ENCODE measurements around the gene ITGBL1. TPM values are rescaled to one million over a fixed set of nuclear protein-coding genes. Genes with fewer than 3 reads are reported as not detected.

ITGBL1 gene
- total and polyA plus RNA-seq, 2 of the 8 experiments (the other 6 are each of a cell fraction or from before 2014, with no cell fraction given) = not detected

DNA sequence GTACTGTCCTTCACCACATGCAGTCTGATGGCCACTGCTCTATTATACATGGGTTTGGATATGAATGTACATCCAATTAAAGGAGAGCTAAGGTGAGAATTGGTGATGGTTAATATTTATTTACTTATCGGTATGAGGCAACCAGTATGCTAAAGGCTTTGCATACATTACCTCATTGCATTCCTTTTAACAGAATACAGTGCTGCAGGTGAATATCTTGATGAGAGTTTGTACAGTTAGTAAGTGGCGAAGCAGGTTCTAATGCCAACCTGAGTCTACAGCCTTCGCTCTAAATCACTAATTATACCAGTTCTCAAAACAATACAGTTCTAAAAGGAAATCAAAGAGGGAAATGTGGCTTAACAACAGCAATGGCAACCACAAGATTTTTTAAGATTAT, 284.1 kb downstream of the ITGBL1 start:
- H3K4me1 ChIP-seq (replicated peaks in 1 of 4; ENCODE audit: control insufficient read depth in 3 of 4, insufficient read depth in 4 of 4, low read length in 3 of 4) = no peaks in the 10 kb centered on the region
- CTCF ChIA-PET (ENCODE audit: partially characterized antibody) = interaction anchor here (0.9 kb wide), 1 partner anchor 580 kb away, joined by 3 read pairs; no protein-coding TSS in a partner anchor
- H3K23ac ChIP-seq (ENCODE audit: insufficient read length) = no peak overlapping the region
- no peaks in the 10 kb centered on the region for H3K27me3 ChIP-seq (replicated peaks in 1 of 4; ENCODE audit: control insufficient read depth in 3 of 4, extremely low read depth in 1 of 4, insufficient read depth in 3 of 4, low read length in 3 of 4)
- H4K5ac ChIP-seq (ENCODE audit: insufficient read length, low read depth, low read length) = no peak overlapping the region
- H3K14ac ChIP-seq (ENCODE audit: insufficient read length) = no peak overlapping the region
- no peak overlapping the region for H3K18ac ChIP-seq (ENCODE audit: extremely low read depth, low read length)
- POLR2A ChIA-PET (ENCODE audit: partially characterized antibody) = no interaction called here
- H3K23me2 ChIP-seq (ENCODE audit: low read depth, low read length) = no peaks in the 10 kb centered on the region
- no peak overlapping the region for H4K91ac ChIP-seq (replicated peaks; ENCODE audit: insufficient read length, low read length)
- H2AK5ac ChIP-seq (ENCODE audit: low read depth, low read length) = no peak overlapping the region
- H4K8ac ChIP-seq (ENCODE audit: extremely low read depth, insufficient read depth, low read length) = no peak overlapping the region
- no peak overlapping the region for H3K4me3 ChIP-seq (ENCODE audit: extremely low read depth in 1 of 4, insufficient read depth in 2 of 4, low read depth in 3 of 4, low read length in 4 of 4)
- no peak overlapping the region for H3K4me2 ChIP-seq (ENCODE audit: insufficient read depth in 1 of 2, low read depth in 2 of 2, low read length in 2 of 2)
- no peak overlapping the region for H3K27ac ChIP-seq (ENCODE audit: low read depth, low read length)
- no peak overlapping the region for H3K9ac ChIP-seq (replicated peaks in 1 of 4; ENCODE audit: extremely low read depth in 1 of 4, low read depth in 3 of 4, low read length in 3 of 4)
- WGBS, 2 experiments (ENCODE audit: extremely low coverage in 1 of 2, insufficient coverage in 1 of 2, insufficient read length in 1 of 2, insufficient replicate concordance in 2 of 2, low coverage in 1 of 2, low lambda C conversion rate in 2 of 2, missing lambda C conversion rate in 1 of 2) = 70% methylated on average over 3 of the region's 3 CpGs; no CpG with 5 or more reads in 1 of the 2 experiments
- H3K4ac ChIP-seq (replicated peaks; ENCODE audit: insufficient read length, low read depth, low read length) = no peak overlapping the region
- DNase-seq (ENCODE audit: low read depth in 1 of 2, low spot score in 2 of 2) (no peak), FAIRE-seq (no peak)
- TF ChIP-seq BRCA1 (IDR thresholded peaks at IDR 0.05; ENCODE audit: low read depth, low read length) (no peak), NANOG (IDR thresholded peaks at IDR 0.05; ENCODE audit: insufficient read depth, low read depth, low read length, poor library complexity, severe bottlenecking) (no peak), MAFK (IDR thresholded peaks at IDR 0.05; ENCODE audit: low read depth, low read length) (no peak), JUND (IDR thresholded peaks at IDR 0.05; ENCODE audit: low read length) (no peak), SIN3A (conservative IDR thresholded peaks at IDR 0.05 in 1 of 2, IDR thresholded peaks at IDR 0.05 in 1 of 2; ENCODE audit: low read depth in 1 of 2, low read length in 2 of 2) (no peak), GABPA (IDR thresholded peaks at IDR 0.05; ENCODE audit: borderline replicate concordance, insufficient read depth, low read length) (no peak), EP300 (IDR thresholded peaks at IDR 0.05; ENCODE audit: borderline replicate concordance in 1 of 2, low read depth in 2 of 2, low read length in 2 of 2) (no peak), EGR1 (IDR thresholded peaks at IDR 0.05; ENCODE audit: borderline replicate concordance, low read depth, low read length) (no peak)
- TF ChIP-seq, protein P1, sequence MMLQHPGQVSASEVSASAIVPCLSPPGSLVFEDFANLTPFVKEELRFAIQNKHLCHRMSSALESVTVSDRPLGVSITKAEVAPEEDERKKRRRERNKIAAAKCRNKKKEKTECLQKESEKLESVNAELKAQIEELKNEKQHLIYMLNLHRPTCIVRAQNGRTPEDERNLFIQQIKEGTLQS (IDR thresholded peaks at IDR 0.05; ENCODE audit: insufficient read depth, low read depth, low read length) = no peak
- H3K56ac ChIP-seq (replicated peaks; ENCODE audit: insufficient read length, low read depth, low read length) = no peak overlapping the region
- no peaks in the 10 kb centered on the region for H3K79me1 ChIP-seq (ENCODE audit: low read depth, low read length)
- no peak overlapping the region for H2AFZ ChIP-seq (ENCODE audit: low read length)
- H2BK12ac ChIP-seq (ENCODE audit: low read depth, low read length) = no peak overlapping the region
- H3K79me2 ChIP-seq (ENCODE audit: control insufficient read depth in 1 of 2, insufficient read depth in 2 of 2, low read length in 2 of 2) = no peaks in the 10 kb centered on the region
- H2BK20ac ChIP-seq (ENCODE audit: low read length) = no peak overlapping the region
- H3K9me3 ChIP-seq (ENCODE audit: insufficient read depth in 2 of 2, low read depth in 1 of 2, low read length in 1 of 2) = no peaks in the 10 kb centered on the region
- H2BK5ac ChIP-seq (ENCODE audit: low read depth, low read length) = no peak overlapping the region
- no peak overlapping the region for H2BK15ac ChIP-seq (ENCODE audit: low read length)
- H3K36me3 ChIP-seq (ENCODE audit: control insufficient read depth in 2 of 4, insufficient read depth in 4 of 4, low read length in 3 of 4) = no peaks in the 10 kb centered on the region
- no peak overlapping the region for H2BK120ac ChIP-seq (replicated peaks; ENCODE audit: low read depth, low read length)
- no peaks in the 10 kb centered on the region for H4K20me1 ChIP-seq (replicated peaks in 1 of 2; ENCODE audit: control insufficient read depth in 1 of 2, insufficient read depth in 2 of 2, low read length in 2 of 2)
